Activated CD8-positive, alpha-beta memory T cell treated with anti-CD3 and anti-CD28 coated beads, Interleukin-2, amount 50 U/mL, for 1 hour (primary cell): Measurements from ENCODE around the gene SLC35F3.
"Not testable (repeated sequence)": the region's sequence is repeated elsewhere in the genome, so short reads cannot be mapped to it uniquely, and the experiment has no call there.

Source experiments
- DNase-seq: peaks from one replicate; pipeline ENCODE4 v3.0.0-alpha.2; 2020; ENCODE audit errors: extremely low read depth

SLC35F3 gene

DNA sequence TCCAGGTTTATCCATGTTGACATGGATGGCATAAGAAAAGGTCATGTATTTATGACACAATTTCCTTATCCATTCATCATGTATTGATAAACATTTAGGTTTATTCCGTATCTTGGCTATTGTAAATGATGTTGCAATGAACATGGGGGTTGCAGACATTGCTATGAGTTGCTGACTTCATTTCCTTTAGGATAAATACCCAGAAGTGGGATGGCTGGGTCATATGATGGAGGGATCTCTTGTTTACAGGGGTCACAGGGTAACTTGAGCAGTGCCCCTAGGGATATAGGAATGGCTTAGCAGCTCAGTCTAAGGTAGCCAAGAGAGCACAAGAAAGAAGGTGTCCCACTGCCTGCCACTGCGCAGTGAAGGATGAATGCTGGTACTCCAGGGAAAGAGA is 239.2 kb downstream of the SLC35F3 start:
- no peak for DNase-seq

- no peak for DNase-seq
Measured at GRCh38 chr1:234144901-234145300, 240.4 kb downstream of the SLC35F3 start.

DNA sequence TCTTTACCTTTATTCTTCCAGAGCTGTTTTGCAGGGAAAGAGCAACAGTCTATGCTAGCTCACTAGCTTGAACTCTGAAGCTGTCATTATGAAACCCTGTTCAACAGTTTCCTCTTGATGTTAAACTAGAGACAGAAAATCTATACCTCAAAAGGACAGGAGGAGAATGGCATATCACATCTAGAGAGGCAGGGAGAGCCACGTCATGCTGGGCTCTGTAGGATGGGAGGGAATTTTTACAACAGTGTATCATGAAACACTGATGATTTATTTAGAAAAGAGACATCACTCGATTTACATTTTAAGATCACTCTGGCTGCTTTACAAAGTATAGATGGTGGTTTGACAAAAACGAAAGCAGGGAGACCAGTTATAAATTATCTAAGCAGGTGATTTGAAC is 243.9 kb downstream of the SLC35F3 start:
- no peak for DNase-seq

DNA sequence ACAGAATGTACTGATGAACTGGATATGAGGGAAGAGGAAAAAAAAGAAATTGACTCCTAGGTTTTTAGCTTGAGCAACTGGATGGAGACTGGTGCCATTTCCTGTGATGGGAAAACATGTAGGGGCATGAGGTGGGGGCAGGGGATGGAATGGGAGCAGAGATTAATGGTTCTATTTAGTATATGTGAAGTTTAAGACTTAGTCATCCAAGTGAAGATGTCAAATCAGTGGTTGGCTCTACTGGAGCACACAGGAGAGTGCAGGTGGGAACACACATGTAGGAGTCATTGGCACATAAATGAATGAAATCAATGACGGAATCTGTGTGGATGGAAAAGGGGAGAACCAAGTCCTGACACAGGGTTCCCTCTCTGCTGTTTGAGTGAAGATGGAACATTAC is 244.3 kb downstream of the SLC35F3 start:
- DNase-seq = no peak

DNA sequence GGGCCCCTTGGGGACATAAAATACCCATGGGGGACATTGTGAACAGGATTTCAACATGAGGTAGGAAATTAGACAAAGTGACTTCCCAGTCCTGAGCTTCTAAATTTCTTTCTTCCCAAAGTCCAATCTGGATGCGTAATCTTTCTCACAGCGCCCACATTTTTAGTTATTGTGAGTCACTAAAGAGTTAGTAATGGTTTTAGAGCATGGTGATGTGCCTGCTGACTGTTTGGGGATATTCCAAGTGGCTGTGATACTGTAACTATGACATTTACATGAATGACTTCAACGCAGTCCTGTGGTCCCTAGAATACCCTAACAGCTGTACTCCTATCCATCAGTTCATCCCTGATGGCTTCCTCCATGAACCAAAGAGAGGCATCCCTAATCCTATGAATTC is 244.7 kb downstream of the SLC35F3 start:
- no peak for DNase-seq

GRCh38 chr1:234150892-234151291 is 246.4 kb downstream of the SLC35F3 start:
- DNase-seq = no peak

- DNase-seq = not testable (repeated sequence)
Measured at GRCh38 chr1:234152344-234152743, 247.9 kb downstream of the SLC35F3 start.

DNA sequence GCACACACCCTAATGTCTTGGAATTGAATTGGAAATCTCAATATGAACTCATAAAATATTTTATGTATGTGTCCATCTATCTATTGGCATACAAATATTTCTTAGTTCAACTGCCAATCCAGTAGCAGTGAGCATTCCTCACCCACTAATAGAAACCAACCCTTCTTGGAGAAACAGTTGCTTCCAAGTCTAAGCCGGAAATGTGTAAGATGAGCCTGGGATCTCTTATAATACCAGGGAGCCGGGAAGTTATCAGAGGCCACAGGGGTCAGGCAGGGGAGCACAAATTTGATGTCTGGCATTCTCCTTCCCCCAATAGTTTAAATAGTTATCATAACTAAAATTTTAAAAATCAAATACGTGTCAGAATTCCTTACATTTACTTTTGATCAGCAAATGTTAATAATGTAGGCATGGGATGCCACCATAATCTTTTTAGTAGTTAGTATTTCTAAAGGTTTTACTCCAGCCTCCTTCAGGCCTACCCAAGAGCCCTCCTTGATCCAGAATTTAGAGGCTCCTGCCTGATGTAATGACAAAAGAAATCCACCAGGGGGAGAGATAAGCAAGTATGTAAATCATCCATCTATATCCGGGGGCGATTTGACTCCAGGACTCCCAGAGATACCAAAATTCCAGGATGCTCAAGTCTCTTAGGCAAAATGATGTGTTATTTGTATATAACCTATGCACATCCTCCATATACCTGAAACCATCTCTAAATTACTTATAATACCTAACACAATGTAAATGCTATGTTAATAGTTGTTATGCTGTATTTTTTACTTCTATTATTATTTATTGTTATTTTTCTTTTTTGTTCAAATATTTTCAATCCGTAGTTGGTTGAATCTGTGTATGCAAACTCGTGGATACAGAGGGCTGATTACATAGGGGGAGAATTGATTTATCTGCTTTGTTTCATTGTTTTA is 250.1 kb downstream of the SLC35F3 start:
- DNase-seq = no peak

DNA sequence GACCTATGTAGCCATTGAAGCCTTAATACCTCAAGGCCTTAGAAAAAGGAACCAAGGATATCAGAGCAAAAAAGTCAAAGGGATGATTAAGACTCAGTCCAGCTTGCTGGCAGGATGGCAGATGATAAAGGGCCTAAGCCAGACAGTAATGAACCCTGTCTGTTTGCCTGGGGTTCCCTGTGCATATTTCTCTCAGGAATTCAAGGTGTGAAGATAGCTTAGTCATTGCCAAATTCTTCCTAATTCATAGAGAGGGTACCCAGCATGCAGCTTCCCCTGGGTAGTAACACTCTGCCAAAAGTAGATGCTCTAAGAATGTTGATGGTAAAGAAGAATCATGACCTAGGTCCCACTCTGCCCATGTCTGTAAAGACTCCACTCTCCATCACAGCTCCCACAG is 258.2 kb downstream of the SLC35F3 start:
- no peak for DNase-seq

DNA sequence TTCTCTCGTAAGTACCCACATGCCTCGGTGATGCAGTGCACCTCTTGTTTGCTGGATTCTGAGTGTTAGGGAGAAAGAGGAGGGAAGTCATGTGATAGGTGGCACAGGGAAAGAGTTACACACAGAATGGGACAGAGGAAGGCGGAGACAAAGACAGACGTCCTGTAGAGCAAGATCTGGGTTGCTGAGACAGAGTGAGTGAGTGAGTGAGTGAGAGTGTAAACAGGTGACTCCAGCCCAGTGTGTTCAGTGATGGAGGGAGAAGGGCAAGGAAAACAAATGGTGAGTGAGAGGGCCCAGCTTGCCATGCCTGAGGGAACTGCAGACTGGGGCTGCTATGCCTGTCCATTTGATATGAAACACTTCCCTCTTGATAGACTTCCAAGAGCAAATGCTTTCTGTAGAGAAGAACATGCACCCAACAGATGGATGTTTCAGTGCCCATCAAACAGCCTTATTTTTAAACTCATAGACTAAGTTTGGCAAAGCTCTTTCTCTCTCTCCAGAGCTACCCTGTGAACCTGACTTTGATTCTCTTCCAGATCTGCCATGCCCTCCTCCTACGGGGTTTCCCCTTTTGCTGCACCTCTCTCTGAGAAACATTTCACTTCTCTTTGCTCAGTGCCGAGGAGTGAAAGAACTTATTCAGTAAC is 258.9 kb downstream of the SLC35F3 start:
- DNase-seq = no peak

GRCh38 chr1:234164098-234164709 is 259.7 kb downstream of the SLC35F3 start:
- no peak for DNase-seq

GRCh38 chr1:234168061-234168724 is 263.7 kb downstream of the SLC35F3 start:
- DNase-seq = no peak

GRCh38 chr1:234169161-234169849 is 264.8 kb downstream of the SLC35F3 start:
- DNase-seq = no peak

- no peak for DNase-seq
Measured at GRCh38 chr1:234170067-234170466, 265.6 kb downstream of the SLC35F3 start.

- no peak for DNase-seq
Measured at GRCh38 chr1:234170622-234171021, 266.1 kb downstream of the SLC35F3 start.

DNA sequence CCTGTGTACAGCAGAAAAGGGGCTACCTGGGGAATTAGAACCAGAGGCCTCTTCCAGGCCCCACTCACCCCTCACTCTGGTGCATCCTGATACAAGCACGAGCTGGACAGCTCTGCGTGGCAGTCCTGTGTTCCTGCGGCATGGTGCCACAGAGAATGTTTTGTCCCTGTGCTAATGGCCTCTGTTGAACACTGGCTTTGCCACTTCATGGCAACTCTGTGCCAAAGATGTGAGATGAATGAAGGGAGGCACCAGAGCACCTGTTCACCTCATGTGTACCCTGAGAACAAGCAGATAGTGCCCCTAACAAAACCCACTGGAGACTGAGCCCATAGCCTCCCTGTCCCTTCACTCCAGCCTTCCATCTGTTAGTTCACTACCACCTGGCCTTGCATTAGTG is 269.5 kb downstream of the SLC35F3 start:
- DNase-seq = no peak

DNA sequence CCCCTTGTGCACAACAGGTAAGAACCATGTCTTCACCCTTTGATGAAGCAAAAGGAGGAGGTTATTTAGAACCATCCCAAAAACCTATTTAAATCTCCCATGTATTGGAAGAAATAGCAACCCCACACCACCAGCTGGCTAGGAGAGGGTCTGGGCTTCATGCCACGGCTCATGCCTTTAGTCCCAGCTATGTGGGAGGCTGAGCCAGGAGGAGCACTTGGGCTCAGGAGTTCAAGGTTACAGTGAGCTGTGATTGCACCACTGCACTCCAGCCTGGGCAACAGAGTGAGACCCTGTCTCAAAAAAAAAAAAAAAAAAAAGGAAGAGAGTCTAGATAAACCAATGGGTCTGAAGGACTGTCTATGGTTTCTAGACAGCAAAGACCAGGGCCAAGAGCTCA is 270.9 kb downstream of the SLC35F3 start:
- DNase-seq = no peak

- DNase-seq = no peak
Measured at GRCh38 chr1:234176000-234176399, 271.5 kb downstream of the SLC35F3 start.

- not testable (repeated sequence) for DNase-seq
Measured at GRCh38 chr1:234176847-234177246, 272.4 kb downstream of the SLC35F3 start.

DNA sequence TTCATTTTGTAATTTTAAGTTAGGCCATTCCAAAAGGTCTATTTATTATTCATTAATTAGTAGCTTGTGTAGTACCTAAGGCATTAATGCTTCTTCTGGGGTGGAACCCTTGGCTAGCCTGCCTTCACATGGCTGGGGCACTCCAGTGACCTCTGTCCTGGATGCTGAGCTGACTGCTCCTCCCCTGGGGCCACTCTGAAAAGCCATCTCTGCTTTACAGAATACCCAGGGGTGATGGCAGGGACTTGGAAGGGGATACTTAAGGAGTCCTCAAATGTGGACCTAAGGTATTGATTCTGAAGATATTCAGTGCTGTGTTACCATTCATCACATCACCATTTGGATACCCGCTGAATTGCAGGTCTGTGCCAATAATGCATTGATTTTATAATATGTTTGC is 281.0 kb downstream of the SLC35F3 start:
- DNase-seq = no peak

GRCh38 chr1:234186037-234186688 is 281.7 kb downstream of the SLC35F3 start:
- DNase-seq = no peak
